GM23248 (cell line): ENCODE data around the gene EML3. TPM values are rescaled to one million over a fixed set of nuclear protein-coding genes. Genes with fewer than 3 reads are reported as not detected.

Experiments used
- DNase-seq: peaks from one replicate; pipeline ENCODE4 v3.0.0-alpha.2; 2015
- H2AFZ ChIP-seq: fragments of 200-600 bp; sonication (generic); 2 replicates; pipeline ENCODE4 v1.6.1; 2016; ENCODE audit warnings: antibody characterized with exemption
- H3F3A ChIP-seq: fragments of 200-600 bp; sonication (generic); 2 replicates; pipeline ENCODE4 v1.6.1; 2016; ENCODE audit warnings: mild to moderate bottlenecking, antibody characterized with exemption, mixed run types; ENCODE audit not compliant: insufficient read depth
- H3K27ac ChIP-seq: fragments of 200-600 bp; sonication (generic); 2 replicates; pipeline ENCODE4 v1.5.1; 2016; ENCODE audit warnings: mild to moderate bottlenecking
- H3K27me3 ChIP-seq: fragments of 200-600 bp; sonication (generic); replicated peaks from 2 replicates; pipeline ENCODE4 v1.6.1; 2016; ENCODE audit warnings: mild to moderate bottlenecking; ENCODE audit not compliant: insufficient read depth
- H3K36me3 ChIP-seq: fragments of 200-600 bp; sonication (generic); 2 replicates; pipeline ENCODE4 v1.6.1; 2016; ENCODE audit warnings: low read depth, mild to moderate bottlenecking
- H3K4me1 ChIP-seq: fragments of 200-600 bp; sonication (generic); 2 replicates; pipeline ENCODE4 v1.6.1; 2016; ENCODE audit warnings: mild to moderate bottlenecking; ENCODE audit not compliant: insufficient read depth
- H3K4me2 ChIP-seq: fragments of 200-600 bp; sonication (generic); one replicate; pipeline ENCODE4 v1.6.1; 2016; ENCODE audit warnings: mild to moderate bottlenecking; ENCODE audit not compliant: unreplicated experiment
- H3K4me3 ChIP-seq: fragments of 200-600 bp; sonication (generic); 2 replicates; pipeline ENCODE4 v1.5.1; 2016; ENCODE audit warnings: mild to moderate bottlenecking
- H3K79me2 ChIP-seq: fragments of 200-600 bp; sonication (generic); 2 replicates; pipeline ENCODE4 v1.6.1; 2016; ENCODE audit warnings: mild to moderate bottlenecking; ENCODE audit not compliant: insufficient read depth
- H3K9ac ChIP-seq: fragments of 200-600 bp; sonication (generic); 2 replicates; pipeline ENCODE4 v1.6.1; 2016; ENCODE audit warnings: mild to moderate bottlenecking
- H3K9me2 ChIP-seq: fragments of 200-600 bp; sonication (generic); 2 replicates; pipeline ENCODE4 v1.6.1; 2016; ENCODE audit warnings: mixed run types, mild to moderate bottlenecking, moderate library complexity; ENCODE audit not compliant: insufficient read depth
- H3K9me3 ChIP-seq: fragments of 200-600 bp; sonication (generic); one replicate; pipeline ENCODE4 v1.6.1; 2017; ENCODE audit warnings: low read depth
- H4K20me1 ChIP-seq: fragments of 200-600 bp; sonication (generic); 2 replicates; pipeline ENCODE4 v1.6.0; 2016; ENCODE audit not compliant: insufficient read depth
- EZH2 ChIP-seq: fragments of 200-600 bp; sonication (generic); IDR thresholded peaks from 2 replicates; pipeline ENCODE4 v1.6.1; 2018; ENCODE audit warnings: antibody characterized with exemption, mild to moderate bottlenecking; ENCODE audit not compliant: insufficient read depth, poor library complexity, severe bottlenecking
- EZH2phosphoT487 ChIP-seq: fragments of 200-600 bp; sonication (generic); IDR thresholded peaks from 2 replicates; pipeline ENCODE4 v1.6.1; 2018; ENCODE audit warnings: antibody characterized with exemption, moderate library complexity, mild to moderate bottlenecking, low read depth; ENCODE audit not compliant: insufficient read depth
- WGBS, 2 experiments: methylation state at CpG; one replicate each; pipeline ENCODE4 v1.1.6; 2015 to 2017; ENCODE audit warnings: low lambda C conversion rate in 2 of 2, low coverage in 1 of 2; ENCODE audit errors: missing lambda C conversion rate in 2 of 2; 5-methylcytosine and 5-hydroxymethylcytosine counted together
- in situ Hi-C: fragments of 300-500 bp; cut with MboI; formaldehyde crosslinking; loops from 2 replicates; pipeline ENCODE4 v1.15.0; 2020
- polyA plus RNA-seq: library from polyadenylated mRNA; unstranded; fragments of >200 nt; fragmentation: Nextera tagmentation; extraction: Ambion mirVana; gene quantifications from 2 replicates; pipeline ENCODE4 v1.2.1, GENCODE V29; 2016
- total RNA-seq: library from RNA; depleted of rRNA; stranded (reverse); fragments of >200 nt; shearing (Covaris generic); gene quantifications from 2 replicates; pipeline ENCODE4 v1.2.3, GENCODE V29; 2014

EML3 gene
- total and polyA plus RNA-seq, 2 experiments from 2014 or later = 34.8 to 47.2 TPM

DNA sequence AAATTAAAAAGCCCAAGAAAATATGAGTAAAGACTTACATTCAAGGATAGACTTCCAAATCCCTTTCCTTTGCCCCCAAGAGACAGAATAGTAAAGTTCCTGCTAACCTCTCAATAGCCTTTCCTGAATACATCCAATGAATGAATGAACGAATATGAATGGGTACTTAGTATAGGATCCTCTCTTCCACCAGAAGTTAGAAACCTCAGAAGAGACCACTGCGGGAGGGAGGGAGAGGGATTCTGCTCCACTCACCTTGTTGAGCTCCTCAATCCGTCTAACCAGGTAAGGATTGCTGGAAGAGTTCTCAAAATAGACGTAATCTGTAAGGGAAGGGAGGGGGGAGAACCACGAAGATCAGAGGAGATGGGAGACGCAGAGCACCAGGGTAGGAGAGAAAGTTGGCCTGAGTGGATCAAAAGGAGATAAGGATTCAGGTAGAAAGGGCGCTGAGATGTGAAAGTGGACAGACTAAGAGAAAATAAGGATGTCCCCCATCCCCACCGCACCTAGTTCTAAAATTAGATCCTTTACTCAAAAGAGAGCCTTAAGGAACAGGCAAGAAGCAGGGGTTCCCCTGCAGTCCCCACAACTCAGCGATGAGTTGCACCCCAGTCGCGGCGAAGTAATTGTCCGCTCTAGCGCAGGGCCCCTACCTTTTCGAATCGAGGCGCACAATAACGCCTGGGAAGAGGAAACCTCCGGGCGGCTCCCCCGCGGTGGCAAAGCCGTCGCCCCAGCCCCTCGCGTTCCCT is 12.0 kb downstream of the EML3 start:
- in situ Hi-C loops = no loop called here
- peaks cover 57% of the 10 kb centered on the region for H3K79me2 ChIP-seq
- peak overlapping the region; percentile 100 for H3K4me2 ChIP-seq

DNA sequence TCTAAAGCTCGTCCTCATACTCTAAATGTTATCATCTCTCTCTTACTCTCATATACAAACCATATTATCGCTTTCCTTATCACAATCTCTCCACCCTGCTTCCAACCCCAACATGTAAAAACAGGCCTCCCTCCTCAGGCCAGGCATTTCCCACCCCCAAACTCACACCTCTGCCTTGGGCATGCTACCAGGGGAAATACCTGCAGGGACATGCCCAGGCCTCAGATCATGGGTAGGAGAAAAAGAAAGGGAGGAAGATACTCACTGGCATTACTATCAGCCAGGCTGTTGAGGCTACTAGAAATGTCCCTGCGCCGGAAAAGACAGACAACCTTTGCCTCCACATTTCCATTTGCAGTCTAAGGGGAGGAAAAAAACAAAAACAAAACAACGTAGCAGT is 12.7 kb downstream of the EML3 start:
- 26 to 29% methylated on average over 5 of the region's 5 CpGs for WGBS, 2 experiments
- TF ChIP-seq EZH2phosphoT487 (no peak), EZH2 (no peak)
- Histone ChIP-seq H3K9ac (peak overlapping the region; percentile 95), H3K4me1 (peaks cover 20% of the 10 kb centered on the region), H3K9me2 (no peaks in the 10 kb centered on the region), H3K27me3 (no peaks in the 10 kb centered on the region), H3K4me3 (peak overlapping the region; percentile 88), H3F3A (peaks cover 42% of the 10 kb centered on the region), H3K4me2 (peak overlapping the region; percentile 100), H3K27ac (peak overlapping the region; percentile 77; the same call in 1 of the 2 replicates), H2AFZ (no peak overlapping the region), H4K20me1 (no peaks in the 10 kb centered on the region), H3K79me2 (peaks cover 61% of the 10 kb centered on the region), H3K36me3 (peaks cover 20% of the 10 kb centered on the region; the same call in 1 of the 2 replicates), H3K9me3 (no peaks in the 10 kb centered on the region)
- DNase-seq = no peak
- in situ Hi-C loops = no loop called here

More for the DNA sequence above, 12.0 kb downstream of the EML3 start:
- 2 to 3% methylated on average over 25 to 26 of the region's 26 CpGs for WGBS, 2 experiments
- no peak for DNase-seq
- Histone ChIP-seq H3K27ac (peak overlapping the region; percentile 77), H3K4me1 (peaks cover 20% of the 10 kb centered on the region), H3K27me3 (no peaks in the 10 kb centered on the region), H3K4me3 (peak overlapping the region; percentile 88), H4K20me1 (no peaks in the 10 kb centered on the region), H3K9ac (peak overlapping the region; percentile 95), H3K9me3 (no peaks in the 10 kb centered on the region), H2AFZ (peak overlapping the region; percentile 76), H3F3A (peaks cover 36% of the 10 kb centered on the region), H3K36me3 (peaks cover 20% of the 10 kb centered on the region; the same call in 1 of the 2 replicates), H3K9me2 (no peaks in the 10 kb centered on the region)
- TF ChIP-seq EZH2phosphoT487 (no peak), EZH2 (no peak)

DNA sequence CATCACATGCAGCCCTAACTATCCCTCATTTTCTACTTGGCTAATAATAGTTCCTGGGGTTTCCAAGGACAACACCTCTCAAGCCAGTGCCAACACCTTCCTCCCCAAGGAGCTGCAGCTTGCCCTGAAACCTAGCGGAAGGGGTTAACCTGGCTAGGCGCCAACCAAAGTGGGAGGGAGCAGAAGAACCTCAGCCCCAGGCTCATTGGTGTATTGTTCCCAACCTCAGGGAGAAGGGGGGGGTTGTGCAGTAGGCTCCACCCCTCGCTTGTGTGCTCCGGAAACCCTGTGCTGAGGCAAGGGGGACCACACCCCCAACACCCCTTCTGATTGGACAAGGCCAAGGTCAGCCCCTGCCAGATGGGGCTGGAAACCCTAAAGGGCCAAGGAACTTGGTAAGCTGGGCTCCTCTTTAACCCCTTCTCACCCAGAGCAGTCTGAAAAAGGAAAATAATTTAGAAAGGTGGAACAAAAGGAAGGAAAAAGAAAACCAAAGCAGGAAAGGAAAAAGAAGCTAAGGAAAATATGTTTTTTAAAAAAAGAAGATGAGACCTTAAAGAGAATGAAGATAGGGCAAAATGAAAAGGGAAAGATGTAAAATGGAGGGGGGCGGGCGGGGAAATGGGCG is 13.4 kb downstream of the EML3 start:
- Histone ChIP-seq H2AFZ (no peak overlapping the region), H3K27me3 (no peaks in the 10 kb centered on the region), H3K9me3 (no peaks in the 10 kb centered on the region), H3K36me3 (peaks cover 25% of the 10 kb centered on the region), H3F3A (peaks cover 47% of the 10 kb centered on the region), H3K4me3 (peak overlapping the region; percentile 88), H3K27ac (peak overlapping the region; percentile 77), H3K4me2 (peak overlapping the region; percentile 100), H3K9me2 (no peaks in the 10 kb centered on the region), H4K20me1 (no peaks in the 10 kb centered on the region), H3K9ac (peak overlapping the region; percentile 95), H3K4me1 (peaks cover 20% of the 10 kb centered on the region), H3K79me2 (peaks cover 65% of the 10 kb centered on the region)
- peak; percentile 99 for DNase-seq
- WGBS, 2 experiments = 32 to 41% methylated on average over 7 of the region's 7 CpGs
- in situ Hi-C loops = no loop called here
- TF ChIP-seq EZH2 = no peak
- TF ChIP-seq EZH2phosphoT487 = no peak

DNA sequence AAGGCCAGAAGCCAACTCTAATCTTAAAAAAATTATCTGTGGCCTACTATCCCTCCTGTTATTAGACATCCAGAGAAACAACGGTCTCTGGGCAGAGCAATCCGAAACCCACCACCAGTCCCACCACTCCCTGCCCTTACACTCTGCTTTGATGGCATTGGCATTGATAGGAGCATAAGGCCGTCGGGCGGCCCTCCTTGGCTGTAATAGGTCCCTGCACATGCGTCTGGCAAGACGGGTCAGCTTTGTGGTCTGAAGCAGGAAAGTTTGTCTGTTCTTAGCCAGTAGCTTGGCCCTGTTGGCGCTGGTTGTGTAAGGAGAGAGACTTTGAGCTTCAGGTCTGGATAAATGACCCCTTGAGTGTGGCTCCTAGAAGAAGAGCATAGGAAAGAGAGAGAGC is 17.5 kb downstream of the EML3 start:
- Histone ChIP-seq H3K27ac (no peak overlapping the region), H2AFZ (no peak overlapping the region), H3K27me3 (no peaks in the 10 kb centered on the region), H3F3A (peaks cover 54% of the 10 kb centered on the region), H3K9ac (no peak overlapping the region), H3K79me2 (peaks cover 63% of the 10 kb centered on the region), H3K36me3 (peaks cover 24% of the 10 kb centered on the region), H3K4me1 (peaks cover 30% of the 10 kb centered on the region), H3K4me2 (no peak overlapping the region), H3K4me3 (no peak overlapping the region), H4K20me1 (no peaks in the 10 kb centered on the region), H3K9me3 (no peaks in the 10 kb centered on the region), H3K9me2 (no peaks in the 10 kb centered on the region)
- 76 to 80% methylated on average over 8 of the region's 8 CpGs for WGBS, 2 experiments
- in situ Hi-C loops = no loop called here
- TF ChIP-seq EZH2 (no peak), EZH2phosphoT487 (no peak)
- DNase-seq = no peak
